ENCODE data around the gene TRIM49D1. TPM values are rescaled to one million over a fixed set of nuclear protein-coding genes. Genes with fewer than 3 reads are reported as not detected.
A peak's percentile ranks its signal among the peaks of the same experiment; 100 is the strongest.
"Not testable (repeated sequence)": the region's sequence is repeated elsewhere in the genome, so short reads cannot be mapped to it uniquely, and the experiment has no call there.

TRIM49D1 gene, protein sequence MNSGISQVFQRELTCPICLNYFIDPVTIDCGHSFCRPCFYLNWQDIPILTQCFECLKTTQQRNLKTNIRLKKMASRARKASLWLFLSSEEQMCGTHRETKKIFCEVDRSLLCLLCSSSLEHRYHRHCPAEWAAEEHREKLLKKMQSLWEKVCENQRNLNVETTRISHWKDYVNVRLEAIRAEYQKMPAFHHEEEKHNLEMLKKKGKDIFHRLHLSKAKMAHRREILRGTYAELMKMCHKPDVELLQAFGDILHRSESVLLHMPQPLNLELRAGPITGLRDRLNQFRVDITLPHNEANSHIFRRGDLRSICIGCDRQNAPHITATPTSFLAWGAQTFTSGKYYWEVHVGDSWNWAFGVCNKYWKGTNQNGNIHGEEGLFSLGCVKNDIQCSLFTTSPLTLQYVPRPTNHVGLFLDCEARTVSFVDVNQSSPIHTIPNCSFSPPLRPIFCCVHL
- total RNA-seq = not detected

DNA sequence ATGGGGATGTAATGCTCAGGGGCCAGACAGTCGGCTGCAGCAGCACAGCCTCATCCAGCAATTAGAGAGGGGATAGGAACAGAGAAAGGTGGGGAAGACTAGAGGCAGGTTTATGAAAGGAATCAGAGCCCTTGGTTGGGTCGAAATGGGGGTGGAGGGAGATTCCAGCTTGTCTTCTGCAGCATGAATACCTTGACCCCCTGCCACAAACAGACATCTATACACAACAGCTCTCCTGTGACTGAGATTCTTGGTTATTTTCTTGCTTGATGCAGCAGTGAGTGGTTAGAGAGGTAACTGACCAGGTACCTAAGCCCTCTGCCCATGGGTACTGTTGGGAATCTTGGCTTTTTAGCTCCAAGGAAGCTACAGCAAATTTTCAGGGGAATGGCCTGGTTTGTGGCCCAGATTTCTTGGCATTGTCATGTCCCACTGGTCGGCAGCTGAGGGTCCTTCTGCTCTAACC lies at the start of gene TRIM49D1:
Gene TRIM49D1, minus strand, starts transcription at position 51 of the 466 bp plus-strand sequence. CDS start 4,535 bp downstream, outside the sequence.
- no peak within 1 kb of the TSS for H3K27ac ChIP-seq
- WGBS, 2 donors = 74 to 80% methylated on average over 3 of the region's 3 CpGs
- H3K36me3 ChIP-seq = no peaks in the 10 kb centered on the region
- H3K27me3 ChIP-seq = no peaks in the 10 kb centered on the region
- no peaks in the 10 kb centered on the region for H3K9me3 ChIP-seq
- DNase-seq = no peak
- no peaks in the 10 kb centered on the region for H3K4me1 ChIP-seq
- H3K4me3 ChIP-seq (replicated peaks in 1 of 3) = no peak within 1 kb of the TSS
- intact Hi-C loops (cut with DNase I) = no loop called here
- no peak for TF ChIP-seq POLR2A (IDR thresholded peaks at IDR 0.05)
- TF ChIP-seq, protein P1, sequence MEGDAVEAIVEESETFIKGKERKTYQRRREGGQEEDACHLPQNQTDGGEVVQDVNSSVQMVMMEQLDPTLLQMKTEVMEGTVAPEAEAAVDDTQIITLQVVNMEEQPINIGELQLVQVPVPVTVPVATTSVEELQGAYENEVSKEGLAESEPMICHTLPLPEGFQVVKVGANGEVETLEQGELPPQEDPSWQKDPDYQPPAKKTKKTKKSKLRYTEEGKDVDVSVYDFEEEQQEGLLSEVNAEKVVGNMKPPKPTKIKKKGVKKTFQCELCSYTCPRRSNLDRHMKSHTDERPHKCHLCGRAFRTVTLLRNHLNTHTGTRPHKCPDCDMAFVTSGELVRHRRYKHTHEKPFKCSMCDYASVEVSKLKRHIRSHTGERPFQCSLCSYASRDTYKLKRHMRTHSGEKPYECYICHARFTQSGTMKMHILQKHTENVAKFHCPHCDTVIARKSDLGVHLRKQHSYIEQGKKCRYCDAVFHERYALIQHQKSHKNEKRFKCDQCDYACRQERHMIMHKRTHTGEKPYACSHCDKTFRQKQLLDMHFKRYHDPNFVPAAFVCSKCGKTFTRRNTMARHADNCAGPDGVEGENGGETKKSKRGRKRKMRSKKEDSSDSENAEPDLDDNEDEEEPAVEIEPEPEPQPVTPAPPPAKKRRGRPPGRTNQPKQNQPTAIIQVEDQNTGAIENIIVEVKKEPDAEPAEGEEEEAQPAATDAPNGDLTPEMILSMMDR (IDR thresholded peaks at IDR 0.05) = no peak

DNA sequence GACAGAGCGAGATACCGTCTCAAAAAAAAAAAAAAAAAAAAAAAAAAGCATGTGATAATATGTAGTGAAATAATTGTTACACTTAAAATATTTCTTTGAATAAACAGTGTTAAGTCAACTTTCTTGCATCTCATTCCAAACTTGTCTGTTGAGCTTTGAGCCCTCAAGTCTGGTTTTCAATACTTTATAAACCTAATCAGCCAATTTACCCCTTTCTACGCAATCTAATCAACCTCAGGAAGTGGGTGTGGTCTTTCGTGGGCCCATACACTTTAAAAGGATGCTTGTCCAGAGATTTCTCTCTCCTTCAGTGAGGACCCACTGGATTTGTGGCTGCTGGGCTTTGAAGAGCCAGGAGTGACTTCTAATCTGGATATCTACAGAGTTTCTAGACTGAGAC lies 43.7 kb upstream of the TRIM49D1 start, which contains the start of gene TRIM64:
Gene TRIM64, plus strand, starts transcription at position 301 of the 400 bp plus-strand sequence. CDS start 2,467 bp downstream, outside the sequence.
- 90 to 94% methylated on average over 2 of the region's 4 CpGs for WGBS, 2 donors

DNA sequence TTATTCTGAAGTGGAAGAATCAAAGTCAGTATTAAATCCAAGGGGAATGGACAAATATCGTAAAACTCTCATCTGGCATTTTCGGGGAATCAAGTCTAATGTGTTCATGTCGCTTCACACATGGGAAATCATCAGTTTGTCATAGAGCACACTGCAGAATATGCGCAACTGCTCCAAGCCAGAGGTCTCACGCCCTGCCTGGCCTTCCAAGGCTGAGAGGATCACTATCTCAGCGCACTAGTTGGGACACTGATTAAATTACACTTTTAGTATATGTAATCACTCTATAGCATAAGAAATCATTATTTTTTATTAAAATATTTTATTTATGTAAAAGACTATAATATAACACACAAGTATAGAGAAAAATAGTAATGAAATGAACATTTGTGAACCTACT lies 38.8 kb upstream of the TRIM49D1 start:
- intact Hi-C loops (cut with DNase I); H3K9me3 ChIP-seq; H3K4me3 ChIP-seq (replicated peaks in 1 of 3); H3K36me3 ChIP-seq; H3K27me3 ChIP-seq; H3K27ac ChIP-seq; H3K4me1 ChIP-seq; DNase-seq: not testable (repeated sequence)
- 91 to 93% methylated on average over 5 to 6 of the region's 6 CpGs for WGBS, 2 donors

More for the DNA sequence above, 43.7 kb upstream of the TRIM49D1 start, which contains the start of gene TRIM64:
- H3K36me3 ChIP-seq; H3K4me3 ChIP-seq (replicated peaks in 1 of 3); H3K27ac ChIP-seq; intact Hi-C loops (cut with DNase I); H3K4me1 ChIP-seq; H3K9me3 ChIP-seq; H3K27me3 ChIP-seq; DNase-seq: not testable (repeated sequence)

DNA sequence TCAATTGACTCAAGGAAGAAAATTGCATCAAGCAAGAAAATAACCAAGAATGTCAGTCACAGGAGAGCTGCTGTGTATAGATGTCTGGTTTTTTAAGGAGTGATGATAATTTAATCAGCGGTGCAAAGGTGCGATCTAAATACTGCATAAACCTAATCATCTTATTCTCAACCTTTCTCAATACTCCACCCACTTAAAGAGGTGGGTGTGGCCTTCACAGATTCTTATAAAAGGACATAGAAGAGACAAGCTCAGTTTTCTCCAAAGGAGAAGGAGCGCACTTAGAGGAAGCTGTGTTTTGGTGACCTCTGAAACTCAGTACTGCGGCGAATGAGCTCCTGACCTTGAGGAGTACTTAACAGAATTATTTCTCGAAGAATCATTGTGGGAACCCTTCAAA lies 1.7 kb upstream of the TRIM49D1 start, which contains the start of gene TRIM49D2:
Gene TRIM49D2, plus strand, starts transcription at position 301 of the 400 bp plus-strand sequence. CDS start 2,698 bp downstream, outside the sequence.
- WGBS, 2 donors = 94 to 95% methylated on average over 3 of the region's 6 CpGs
- intact Hi-C loops (cut with DNase I); H3K27ac ChIP-seq; DNase-seq; H3K4me1 ChIP-seq; H3K9me3 ChIP-seq; H3K4me3 ChIP-seq (replicated peaks in 1 of 3); H3K36me3 ChIP-seq; H3K27me3 ChIP-seq: not testable (repeated sequence)

DNA sequence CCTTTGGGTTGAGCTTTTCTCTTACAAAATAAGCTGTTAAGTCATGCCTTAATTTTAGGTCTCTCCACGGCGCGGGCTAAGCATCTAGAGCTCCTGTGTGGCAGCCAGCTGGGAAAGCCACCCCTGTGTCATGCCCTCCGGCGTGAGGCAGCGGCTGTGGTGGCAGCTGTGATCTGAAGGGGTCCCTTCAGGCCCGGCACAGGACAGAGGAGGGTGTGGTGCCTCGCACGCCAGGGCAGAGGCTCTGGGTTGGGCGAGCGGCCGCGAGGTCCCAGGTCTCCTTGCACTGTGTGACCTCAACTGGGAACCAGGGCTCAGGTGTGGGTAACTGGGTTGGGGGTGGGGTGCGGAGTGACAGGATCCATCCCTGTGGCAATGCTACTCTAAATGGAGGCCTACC lies 21.2 kb downstream of the TRIM49D1 start:
- H3K4me1 ChIP-seq; H3K36me3 ChIP-seq; H3K4me3 ChIP-seq (replicated peaks in 1 of 3); H3K27me3 ChIP-seq; H3K27ac ChIP-seq; intact Hi-C loops (cut with DNase I); H3K9me3 ChIP-seq; DNase-seq: not testable (repeated sequence)
- no CpG with 5 or more reads among the region's 14 CpGs for WGBS, 2 donors

DNA sequence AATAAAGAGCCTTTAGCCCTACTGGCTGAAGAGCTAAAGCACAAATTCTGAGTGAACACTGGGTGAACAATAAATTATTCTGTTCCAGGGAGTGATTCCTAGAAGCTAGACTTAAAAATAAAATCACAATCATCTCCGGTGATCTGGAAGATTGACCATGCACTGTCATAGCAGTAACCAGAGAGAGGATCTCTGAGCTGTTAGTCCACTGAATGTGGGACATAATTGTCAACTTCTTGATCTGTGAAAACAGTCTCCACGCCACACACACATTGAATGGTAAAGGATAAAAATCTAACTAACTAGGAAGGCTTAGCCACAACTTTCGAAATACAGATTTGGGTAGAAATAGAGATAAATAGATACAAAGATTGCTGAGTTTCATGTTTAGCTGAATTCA lies 28.8 kb downstream of the TRIM49D1 start:
- intact Hi-C loops (cut with DNase I); H3K27ac ChIP-seq; H3K4me3 ChIP-seq (replicated peaks in 1 of 3); H3K36me3 ChIP-seq; DNase-seq; H3K4me1 ChIP-seq; H3K9me3 ChIP-seq; H3K27me3 ChIP-seq: not testable (repeated sequence)
- 83 to 93% methylated on average over 2 of the region's 3 CpGs for WGBS, 2 donors

DNA sequence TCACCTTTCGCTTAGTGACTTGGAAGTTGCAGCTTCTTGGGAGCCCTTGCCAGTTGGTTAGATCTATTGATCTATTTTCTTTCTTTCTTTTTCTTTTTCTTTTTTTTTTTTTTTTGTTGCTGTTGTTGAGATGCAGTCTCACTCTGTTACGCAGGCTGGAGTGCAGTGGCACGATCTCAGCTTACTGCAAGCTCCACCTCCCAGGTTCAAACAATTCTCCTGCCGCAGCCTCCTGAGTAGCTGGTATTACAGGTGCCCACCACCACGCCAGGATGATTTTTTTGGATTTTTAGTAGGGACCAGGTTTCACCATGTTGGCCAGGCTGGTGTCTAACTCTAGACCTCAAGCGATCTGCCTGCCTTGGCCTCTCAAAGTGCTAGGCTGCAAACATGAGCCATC lies 44.5 kb downstream of the TRIM49D1 start:
- H3K36me3 ChIP-seq; DNase-seq; H3K9me3 ChIP-seq; intact Hi-C loops (cut with DNase I); H3K4me3 ChIP-seq (replicated peaks in 1 of 3); H3K27ac ChIP-seq; H3K4me1 ChIP-seq; H3K27me3 ChIP-seq: not testable (repeated sequence)
- WGBS, 2 donors = 91 to 94% methylated on average over 6 of the region's 6 CpGs

DNA sequence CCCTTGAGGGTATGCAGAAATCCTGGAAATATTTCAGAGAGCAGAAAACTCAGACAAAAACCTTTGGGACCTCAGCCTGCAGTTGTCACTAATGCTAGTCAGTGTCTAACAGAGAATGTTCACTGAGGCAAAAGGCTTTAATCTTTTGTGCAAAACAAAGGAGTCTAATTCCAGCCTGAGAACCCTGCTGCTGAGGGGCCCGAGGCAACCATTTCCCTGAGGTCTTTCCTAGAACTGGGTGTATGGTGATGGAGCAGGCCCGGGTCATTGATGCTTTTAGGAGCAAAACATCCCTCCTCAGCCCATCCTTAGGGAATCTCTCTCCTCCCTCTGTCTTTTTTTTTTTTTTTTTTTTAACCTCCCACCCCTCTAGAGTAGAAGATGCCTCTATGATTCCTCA lies 49.5 kb downstream of the TRIM49D1 start:
- H3K4me3 ChIP-seq (replicated peaks in 1 of 3); H3K4me1 ChIP-seq; H3K36me3 ChIP-seq; H3K9me3 ChIP-seq; H3K27ac ChIP-seq; DNase-seq; H3K27me3 ChIP-seq; intact Hi-C loops (cut with DNase I): not testable (repeated sequence)
- WGBS, 2 donors = 65 to 67% methylated on average over 2 of the region's 2 CpGs

DNA sequence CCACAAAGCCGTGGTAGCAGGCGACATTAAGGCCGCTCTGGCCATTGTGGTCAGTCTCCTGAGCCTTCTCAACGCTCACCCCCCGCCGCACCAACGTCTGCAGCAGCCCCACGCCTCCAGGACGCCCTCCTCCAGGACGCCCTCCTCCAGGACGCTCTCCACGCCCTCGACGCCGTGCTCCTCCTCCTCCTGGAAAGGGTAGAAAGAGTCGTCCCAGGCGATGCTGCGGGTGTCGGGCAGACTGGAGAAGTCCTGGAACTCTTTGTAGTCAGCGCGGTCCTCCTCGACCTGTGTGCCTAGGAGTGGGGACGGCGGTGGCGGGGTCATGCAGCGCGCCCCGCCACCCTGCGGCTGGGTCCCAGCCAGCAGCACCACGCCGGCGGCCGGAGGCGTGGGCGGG lies 56.8 kb downstream of the TRIM49D1 start:
- H3K36me3 ChIP-seq; H3K9me3 ChIP-seq; H3K4me1 ChIP-seq; H3K4me3 ChIP-seq (replicated peaks in 1 of 3); H3K27ac ChIP-seq; intact Hi-C loops (cut with DNase I); H3K27me3 ChIP-seq; DNase-seq: not testable (repeated sequence)
- WGBS, 2 donors = no CpG with 5 or more reads among the region's 35 CpGs

DNA sequence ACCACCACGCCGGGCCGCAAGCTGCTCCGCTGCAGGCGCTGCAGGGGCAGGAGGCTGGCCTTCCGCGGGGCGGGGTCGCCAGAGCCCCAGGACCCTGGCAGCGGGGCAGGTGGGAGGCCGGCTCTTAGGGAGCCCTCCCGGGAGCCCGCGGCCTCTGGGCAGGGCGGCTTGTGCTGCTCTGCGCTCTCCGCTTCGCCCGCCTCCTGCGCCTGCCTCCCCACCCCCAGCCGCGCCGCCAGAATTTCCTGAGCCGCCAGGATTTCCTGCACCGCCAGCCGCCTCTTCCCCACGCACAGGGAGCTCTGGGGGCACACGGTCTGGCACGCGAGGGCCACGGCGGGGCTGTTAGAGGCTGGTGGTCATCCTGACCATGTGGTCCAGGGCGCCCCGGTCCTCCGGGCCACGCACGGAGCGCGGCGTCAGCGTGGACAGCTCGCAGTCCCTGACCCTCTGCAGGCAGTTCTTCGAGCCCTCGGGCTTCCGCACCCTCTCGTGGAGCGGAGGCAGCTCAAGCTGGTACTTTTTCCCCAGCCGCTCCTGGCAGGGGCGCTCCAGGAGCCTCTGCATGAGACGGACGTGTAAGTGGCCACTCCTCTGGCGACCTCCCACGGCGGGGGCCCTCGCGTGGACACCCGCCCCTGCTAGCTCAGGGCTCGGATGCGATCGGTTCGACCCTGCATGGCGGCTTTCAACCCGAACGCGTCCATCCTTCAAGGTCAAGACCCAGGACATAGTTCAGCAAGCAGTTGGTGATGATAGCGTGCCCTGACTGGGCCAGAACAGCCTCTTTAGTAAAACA lies 57.9 kb downstream of the TRIM49D1 start:
- peak; percentile 30 to 37 for DNase-seq
- H3K27me3 ChIP-seq; H3K36me3 ChIP-seq; H3K4me1 ChIP-seq; H3K27ac ChIP-seq; intact Hi-C loops (cut with DNase I); H3K9me3 ChIP-seq: not testable (repeated sequence)
- WGBS, 2 donors = 0% methylated on average over 5 of the region's 66 CpGs; no CpG with 5 or more reads in 1 of the 2 donors
- peak overlapping the region in 1 of 3 donors; percentile 12 for H3K4me3 ChIP-seq (replicated peaks in 1 of 3)

Data from thyroid gland (tissue), 4 donors.